Stimulated activated CD8-positive, alpha-beta memory T cell treated with anti-CD3 and anti-CD28 coated beads, Interleukin-4, amount 100 ng/mL, for 24 hours (primary cell): ENCODE data around the gene SWI5.
"Not testable (repeated sequence)": the region's sequence is repeated elsewhere in the genome, so short reads cannot be mapped to it uniquely, and the experiment has no call there.

Experiments
- DNase-seq: peaks from one replicate; pipeline ENCODE4 v3.0.0-alpha.2; 2020; ENCODE audit warnings: low read depth

Gene SWI5

GRCh38 chr9:128276008-128276573 lies at the start of gene SWI5:
Gene SWI5 (plus strand): TSS chr9:128276276.
- DNase-seq: peak; percentile 99

DNA sequence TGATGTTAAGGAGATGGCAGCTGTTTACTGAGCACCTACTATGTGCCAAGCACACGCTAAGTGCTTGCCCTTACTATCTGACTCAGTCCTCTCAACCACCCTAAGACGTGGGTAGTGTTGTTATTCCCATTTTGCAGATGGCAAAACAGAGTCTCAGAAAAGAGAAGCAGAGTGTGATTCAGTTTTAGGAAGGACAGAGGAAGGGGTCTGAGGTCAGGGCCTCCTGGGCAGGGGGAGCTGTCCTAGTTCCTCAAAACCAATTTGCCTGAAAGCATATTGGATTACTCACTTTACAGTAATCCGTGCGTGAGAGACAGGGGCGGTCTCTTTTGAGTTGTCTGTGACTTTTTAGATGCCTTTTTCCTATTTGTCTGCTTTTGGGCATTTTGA lies 49.7 kb upstream of the SWI5 start:
- DNase-seq: no peak

- not testable (repeated sequence) for DNase-seq
Measured at GRCh38 chr9:128230897-128231296, 45.2 kb upstream of the SWI5 start.

DNA sequence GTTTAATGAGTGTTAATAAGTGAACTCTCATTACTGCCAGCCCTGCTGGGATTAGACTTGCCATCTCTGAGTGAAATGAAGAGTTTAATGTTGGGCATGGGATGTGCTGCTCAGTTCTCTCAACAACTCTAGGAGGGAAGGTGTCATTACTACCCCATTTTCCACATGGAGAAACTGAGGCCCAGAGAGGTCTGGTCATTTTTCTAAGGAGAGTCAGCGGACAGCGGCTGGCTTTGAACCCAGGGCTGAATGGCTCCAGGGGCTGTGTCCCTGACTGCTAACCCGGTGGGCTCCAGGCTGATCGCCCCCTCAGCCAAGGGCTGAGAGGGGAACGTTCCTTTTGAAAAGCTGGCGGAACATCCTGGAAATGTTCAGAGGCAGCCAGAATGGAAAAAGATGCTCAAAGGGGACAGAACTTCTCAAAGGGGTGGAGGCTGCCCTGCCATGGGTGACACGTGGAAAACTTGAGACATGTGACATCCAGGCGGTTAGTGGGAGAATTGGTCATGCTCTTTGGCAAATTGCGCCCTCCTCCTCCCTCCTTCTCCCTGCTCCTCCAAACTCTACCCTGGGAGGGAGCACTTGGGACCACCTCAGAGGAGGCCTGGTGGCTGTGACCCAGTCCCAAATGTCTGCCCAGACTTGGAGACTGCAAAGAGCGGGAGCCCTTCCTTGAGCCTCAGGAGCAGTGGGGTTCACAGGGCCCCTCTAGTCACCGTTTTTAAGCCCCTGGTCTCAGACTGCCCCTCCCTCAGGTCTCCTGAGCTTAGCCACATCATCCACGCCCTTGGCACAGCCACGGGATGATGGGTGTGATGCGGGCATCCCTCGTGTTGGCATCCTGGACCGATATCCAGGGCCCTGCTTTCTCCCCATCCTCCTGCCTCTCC lies 44.2 kb upstream of the SWI5 start:
- no peak for DNase-seq

DNA sequence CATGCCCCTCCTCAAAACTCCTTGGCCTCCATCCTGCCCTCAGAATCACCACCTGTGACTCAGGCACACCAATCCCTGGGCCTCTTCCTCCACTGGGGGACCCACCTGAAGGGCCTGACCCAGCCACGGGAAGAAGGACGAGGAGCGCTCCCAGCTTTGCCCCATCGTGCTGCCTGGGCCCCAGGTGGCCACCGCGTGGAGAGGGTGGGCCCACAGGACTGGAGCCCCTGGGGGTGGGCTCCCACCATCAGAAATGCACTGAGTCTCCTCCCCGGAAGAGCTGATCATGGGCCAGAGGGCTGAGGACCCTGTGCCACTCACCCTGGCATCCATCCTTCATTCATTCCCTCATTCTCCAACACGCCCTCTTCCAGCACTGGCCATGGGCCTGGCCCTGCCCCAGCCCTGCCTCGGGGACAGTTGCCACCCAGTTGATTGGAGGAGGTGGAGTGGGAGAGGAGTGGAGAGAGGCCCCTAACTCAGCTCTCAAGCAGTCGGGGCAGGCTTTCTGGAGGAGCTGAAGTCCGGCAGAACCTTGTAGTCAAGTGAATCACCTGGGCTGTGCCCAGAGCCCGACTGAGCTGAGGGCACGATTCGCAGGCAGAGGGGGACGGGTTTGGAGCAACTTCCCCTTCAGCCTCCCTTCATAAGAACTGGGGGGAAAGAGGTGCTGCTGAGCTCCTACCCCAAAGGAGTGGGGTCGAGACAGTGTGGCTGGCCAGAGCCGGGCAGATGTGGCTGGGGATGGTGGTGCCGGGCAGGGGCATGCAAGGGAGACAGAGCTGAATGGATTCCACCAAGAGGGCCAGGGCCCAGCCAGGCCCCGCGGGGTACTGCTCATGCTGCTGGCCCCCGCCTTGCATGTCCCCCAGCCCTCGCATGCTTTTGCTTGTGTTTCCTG lies 43.3 kb upstream of the SWI5 start:
- DNase-seq: no peak

DNA sequence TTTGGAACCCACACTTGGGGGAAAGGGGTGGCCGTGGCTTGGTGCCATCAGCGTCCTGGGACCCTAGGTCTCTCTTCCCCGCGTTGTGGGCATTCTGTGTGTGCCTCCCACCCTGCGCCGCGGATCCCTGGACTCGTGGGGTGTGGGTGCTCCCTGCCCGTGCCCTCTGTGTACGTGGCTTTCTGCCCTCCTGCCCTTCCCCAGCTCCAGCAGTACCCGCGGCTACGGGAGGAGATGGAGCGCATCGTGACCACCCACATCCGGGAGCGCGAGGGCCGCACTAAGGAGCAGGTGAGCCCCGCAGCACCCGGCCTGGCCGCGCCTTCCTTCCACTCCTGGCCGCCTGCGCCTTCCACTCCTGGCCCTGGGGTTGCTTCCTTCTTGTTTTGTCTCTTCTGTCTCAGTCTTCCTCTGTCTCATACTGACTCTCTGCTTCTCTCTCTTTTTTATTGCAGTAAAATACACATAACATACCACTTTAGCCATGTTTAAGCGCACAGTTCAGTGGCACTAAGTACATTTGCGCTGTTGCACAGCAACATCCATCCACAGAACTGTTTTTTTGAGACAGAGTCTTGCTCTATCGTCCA lies 42.2 kb upstream of the SWI5 start:
- DNase-seq: no peak

GRCh38 chr9:128242124-128242523 lies 34.0 kb upstream of the SWI5 start:
- DNase-seq: no peak

GRCh38 chr9:128242828-128243214 lies 33.3 kb upstream of the SWI5 start:
- no peak for DNase-seq

DNA sequence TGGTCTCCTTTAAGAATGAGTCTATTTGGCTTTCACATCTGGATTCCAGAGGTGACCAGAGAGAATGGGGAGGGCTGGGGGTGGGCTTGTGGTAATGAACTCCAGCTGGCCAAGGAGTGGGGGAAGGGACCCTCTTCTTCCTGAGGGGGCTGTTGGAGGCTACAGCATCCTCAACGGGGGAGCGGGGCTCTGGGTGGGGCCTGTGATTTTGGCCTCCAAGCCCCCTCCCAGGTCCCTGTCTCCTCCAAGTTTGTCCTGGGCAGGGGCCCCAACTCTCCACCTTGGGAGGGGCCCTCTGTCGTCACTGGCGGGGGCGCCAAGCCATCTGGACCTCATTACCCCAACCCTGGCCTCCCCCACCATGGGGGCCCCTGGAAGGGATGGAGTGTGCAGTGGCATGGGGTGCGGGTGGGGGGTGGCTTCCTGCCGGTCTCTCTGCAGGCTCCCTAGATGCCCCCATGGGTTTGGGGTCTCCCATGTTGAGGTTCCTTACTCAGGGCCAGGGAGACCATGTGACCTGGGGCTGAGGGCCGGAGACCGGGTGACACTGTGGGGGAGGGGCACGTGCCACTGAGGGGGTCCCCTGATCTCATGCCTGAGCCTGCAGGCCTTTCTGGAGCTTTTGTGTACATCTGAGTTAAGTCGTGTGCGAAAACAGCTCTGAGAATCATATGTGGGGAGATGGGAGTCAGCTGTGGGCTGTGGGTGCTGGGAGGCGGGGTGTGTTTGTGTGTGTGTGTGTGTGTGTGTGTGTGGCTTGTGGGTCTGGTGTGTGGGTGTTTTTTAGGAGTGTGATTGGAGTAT lies 32.7 kb upstream of the SWI5 start:
- no peak for DNase-seq

GRCh38 chr9:128244091-128244836 lies 31.8 kb upstream of the SWI5 start:
- no peak for DNase-seq

DNA sequence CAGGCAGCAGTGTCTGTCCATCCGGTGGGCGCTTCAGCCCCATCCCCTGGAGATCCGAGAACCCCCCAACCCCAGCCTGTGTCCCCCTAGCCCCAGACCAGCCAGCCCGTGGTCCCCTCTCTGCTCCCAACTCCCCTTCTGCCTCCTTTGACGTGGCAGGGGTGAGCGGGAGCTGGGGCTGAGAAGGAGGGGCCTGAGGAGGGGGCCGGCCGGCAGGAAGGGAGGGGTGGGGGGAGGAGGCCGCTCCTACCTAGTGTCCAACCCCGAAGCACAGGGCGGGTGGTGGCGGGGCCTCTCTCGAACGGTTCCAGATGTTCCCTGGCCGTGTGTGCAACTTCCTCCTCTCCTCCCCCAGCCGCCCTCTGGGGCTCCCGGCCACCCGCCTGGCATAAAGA lies 31.2 kb upstream of the SWI5 start:
- no peak for DNase-seq

- DNase-seq: no peak
Measured at GRCh38 chr9:128245421-128246151, 30.5 kb upstream of the SWI5 start.

GRCh38 chr9:128246471-128246870 lies 29.6 kb upstream of the SWI5 start:
- DNase-seq: no peak

DNA sequence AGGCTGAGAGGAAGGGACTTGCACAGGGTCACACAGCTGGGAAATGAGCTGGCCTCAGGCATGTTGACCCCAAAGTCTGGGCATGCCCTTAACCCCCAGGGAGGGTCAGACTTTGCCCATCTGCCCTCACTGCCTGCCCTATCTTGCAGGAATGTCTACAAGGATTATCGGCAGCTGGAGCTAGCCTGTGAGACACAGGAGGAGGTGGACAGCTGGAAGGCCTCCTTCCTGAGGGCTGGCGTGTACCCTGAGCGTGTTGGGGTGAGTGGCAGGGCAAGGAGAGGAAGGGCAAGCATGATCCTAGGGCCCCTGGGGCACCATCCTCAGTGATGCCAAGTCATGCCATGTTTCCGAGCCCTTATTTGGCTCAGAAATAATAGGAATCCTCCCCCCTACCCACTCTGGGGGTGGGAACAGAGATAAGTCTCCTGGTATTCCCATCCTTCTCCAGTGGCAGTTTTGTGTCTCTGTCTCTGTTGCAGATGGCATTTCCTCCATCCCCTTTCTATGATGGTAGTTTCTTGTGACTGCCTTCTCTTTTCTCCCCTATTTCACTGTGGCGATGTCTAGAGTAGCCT lies 28.8 kb upstream of the SWI5 start:
- DNase-seq: no peak

- no peak for DNase-seq
Measured at GRCh38 chr9:128249558-128249907, 26.5 kb upstream of the SWI5 start.

GRCh38 chr9:128249908-128250838 lies 25.9 kb upstream of the SWI5 start:
- peak; percentile 98 for DNase-seq

DNA sequence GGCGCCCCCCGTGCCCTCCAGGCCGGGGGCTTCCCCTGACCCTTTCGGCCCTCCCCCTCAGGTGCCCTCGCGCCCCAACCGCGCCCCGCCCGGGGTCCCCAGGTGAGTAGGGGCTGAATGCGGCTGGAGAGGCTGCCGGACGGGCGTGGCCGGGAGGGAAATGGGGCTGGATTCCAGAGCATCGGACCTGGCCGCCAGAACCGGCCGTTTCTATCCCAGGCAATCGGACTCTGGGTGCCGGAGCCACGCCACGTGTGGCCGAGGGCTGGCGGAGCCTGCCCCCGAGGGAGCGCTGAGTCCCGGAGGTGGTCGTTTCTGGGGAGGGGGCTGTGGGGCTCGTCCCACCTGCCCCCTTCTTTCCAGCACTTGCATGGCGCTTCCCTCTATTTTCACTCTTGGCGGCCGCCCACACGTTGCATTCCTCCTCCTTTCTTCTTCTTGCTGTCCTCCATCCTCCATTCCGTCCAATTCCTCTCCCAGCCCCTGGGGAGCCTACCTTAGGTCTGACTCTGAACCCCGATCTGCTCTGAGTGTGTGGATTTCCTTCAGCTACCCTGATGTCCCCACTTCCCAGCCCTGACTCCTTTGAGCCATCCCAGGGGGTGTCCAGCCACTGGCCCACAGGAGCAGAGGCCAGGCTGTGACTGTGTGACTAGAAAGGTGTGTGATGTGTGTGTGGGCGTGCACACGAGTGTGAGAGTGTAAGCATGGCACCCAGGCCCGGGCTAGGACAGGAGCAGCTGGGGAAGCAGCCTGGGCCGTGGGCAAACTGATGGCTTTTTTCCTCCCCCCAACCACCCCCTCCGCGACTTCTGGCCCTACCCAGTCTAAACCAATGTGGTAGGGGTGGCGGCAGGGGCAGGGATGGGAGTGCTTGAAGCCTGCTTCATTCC lies 25.0 kb upstream of the SWI5 start:
- no peak for DNase-seq

- DNase-seq: no peak
Measured at GRCh38 chr9:128251732-128252100, 24.4 kb upstream of the SWI5 start.
